Muscle layer of duodenum (tissue), 2 donors: ENCODE results near the gene ADSS1.

Source experiments
- H3K27ac ChIP-seq: one replicate; pipeline ENCODE4 v1.7.0; 2013; ENCODE audit warnings: mild to moderate bottlenecking, low read length
- H3K27me3 ChIP-seq: one replicate; pipeline ENCODE4 v1.7.0; 2013; ENCODE audit warnings: low read depth, mild to moderate bottlenecking, control low read depth, low read length
- H3K36me3 ChIP-seq, 2 donors: one replicate each; pipeline ENCODE4 v1.7.0; 2013; ENCODE audit warnings: low read length in 2 of 2, control low read depth in 1 of 2, mild to moderate bottlenecking in 1 of 2; ENCODE audit not compliant: insufficient read depth in 2 of 2, control insufficient read depth in 1 of 2
- H3K4me1 ChIP-seq, 2 donors: one replicate each; pipeline ENCODE4 v1.7.0; 2013; ENCODE audit warnings: low read length in 2 of 2, mild to moderate bottlenecking in 2 of 2, control low read depth in 1 of 2, moderate library complexity in 1 of 2; ENCODE audit not compliant: insufficient read depth in 2 of 2, control insufficient read depth in 1 of 2
- H3K4me3 ChIP-seq, 2 donors: one replicate each; pipeline ENCODE4 v1.7.0; 2013; ENCODE audit warnings: low read length in 2 of 2, low read depth in 1 of 2, mild to moderate bottlenecking in 1 of 2
- H3K9me3 ChIP-seq, 2 donors: one replicate each; pipeline ENCODE4 v1.7.0; 2013; ENCODE audit warnings: low read length in 2 of 2, control low read depth in 1 of 2, mild to moderate bottlenecking in 1 of 2; ENCODE audit not compliant: control insufficient read depth in 1 of 2
- donor health status: healthy.

ADSS1 gene

DNA sequence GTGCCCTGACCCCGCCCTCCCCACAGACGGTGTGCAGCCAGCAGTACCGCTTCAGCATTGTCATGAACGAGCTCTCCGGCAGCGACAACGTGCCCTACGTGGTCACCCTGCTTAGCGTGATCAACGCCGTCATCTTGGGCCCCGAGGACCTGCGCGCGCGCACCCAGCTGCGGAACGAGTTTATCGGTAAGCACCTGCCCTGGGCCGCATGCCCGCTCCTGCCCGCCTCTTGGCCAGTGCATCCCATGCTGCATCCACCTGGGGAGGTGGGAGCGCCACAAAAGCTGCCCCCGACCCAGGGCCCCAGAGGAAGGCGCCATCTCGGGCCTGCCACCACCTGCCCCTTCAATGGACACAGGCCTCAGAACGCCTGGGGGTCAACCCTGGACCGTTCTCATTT is 20.8 kb upstream of the ADSS1 start:
- Histone ChIP-seq H3K4me1 (peaks cover 0 to 28% of the 10 kb centered on the region in 2 donors), H3K9me3 (no peaks in the 10 kb centered on the region), H3K36me3 (peaks cover 0 to 35% of the 10 kb centered on the region in 2 donors), H3K27me3 (no peaks in the 10 kb centered on the region), H3K27ac (no peak overlapping the region), H3K4me3 (no peak overlapping the region)

DNA sequence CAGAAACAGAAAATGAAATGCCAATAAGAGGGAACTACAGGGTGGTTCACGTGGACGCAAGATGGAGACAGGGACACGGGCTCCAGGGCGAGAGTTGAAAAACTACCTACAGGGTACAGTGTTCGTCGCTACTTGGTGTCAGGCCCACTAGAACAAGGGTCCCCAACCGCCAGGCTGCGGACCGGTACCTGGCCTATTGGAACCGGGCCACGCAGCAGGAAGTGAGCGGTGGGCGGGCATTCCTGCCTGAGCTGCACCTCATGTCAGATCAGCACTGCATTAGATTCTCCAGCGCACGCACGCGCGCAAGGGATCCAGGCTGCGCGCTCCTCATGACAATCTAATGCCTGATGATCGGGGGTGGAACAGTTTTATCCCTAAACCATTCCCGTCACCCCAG is 19.8 kb upstream of the ADSS1 start:
- Histone ChIP-seq H3K27me3 (no peaks in the 10 kb centered on the region), H3K27ac (no peak overlapping the region), H3K4me1 (peaks cover 0 to 21% of the 10 kb centered on the region in 2 donors), H3K36me3 (peaks cover 0 to 35% of the 10 kb centered on the region in 2 donors), H3K9me3 (no peaks in the 10 kb centered on the region), H3K4me3 (no peak overlapping the region)

DNA sequence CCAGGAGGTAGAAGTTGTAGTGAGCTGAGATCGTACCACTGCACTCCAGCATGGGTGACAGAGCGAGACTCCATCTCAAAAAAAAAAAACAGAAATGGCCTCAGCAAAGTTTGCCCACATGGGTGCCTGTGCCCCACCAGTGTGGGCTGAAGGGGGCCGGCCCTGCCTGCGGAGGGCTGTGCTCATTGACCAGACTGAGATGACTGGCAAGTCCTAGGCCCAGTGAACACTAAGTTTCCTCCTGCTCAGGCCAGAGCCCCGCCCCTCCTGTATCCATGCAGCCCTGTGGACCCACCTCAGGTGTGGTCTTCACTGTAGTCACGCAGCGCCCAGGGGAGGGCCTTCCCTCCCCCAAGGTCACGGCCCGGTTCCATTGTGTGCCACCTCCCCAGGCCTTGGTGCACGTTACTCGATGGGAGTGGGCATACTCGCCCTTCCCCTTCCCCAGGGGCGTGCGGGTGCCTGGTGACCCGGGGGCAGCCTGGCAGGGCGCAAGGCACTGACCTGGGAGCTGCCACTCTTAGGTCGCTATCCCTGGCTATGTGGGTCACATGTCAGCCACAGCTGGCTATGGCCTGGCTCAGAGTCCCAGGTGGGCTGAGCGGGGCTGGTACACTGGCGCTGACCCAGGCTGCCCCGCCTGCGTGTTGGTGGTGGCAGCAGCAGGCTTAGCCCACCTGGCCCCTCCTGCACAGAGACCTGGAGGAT is 18.5 kb upstream of the ADSS1 start:
- Histone ChIP-seq H3K27ac (no peak overlapping the region), H3K4me3 (no peak overlapping the region), H3K9me3 (no peaks in the 10 kb centered on the region), H3K4me1 (peaks cover 0 to 9% of the 10 kb centered on the region in 2 donors), H3K27me3 (no peaks in the 10 kb centered on the region), H3K36me3 (peaks cover 0 to 44% of the 10 kb centered on the region in 2 donors)

DNA sequence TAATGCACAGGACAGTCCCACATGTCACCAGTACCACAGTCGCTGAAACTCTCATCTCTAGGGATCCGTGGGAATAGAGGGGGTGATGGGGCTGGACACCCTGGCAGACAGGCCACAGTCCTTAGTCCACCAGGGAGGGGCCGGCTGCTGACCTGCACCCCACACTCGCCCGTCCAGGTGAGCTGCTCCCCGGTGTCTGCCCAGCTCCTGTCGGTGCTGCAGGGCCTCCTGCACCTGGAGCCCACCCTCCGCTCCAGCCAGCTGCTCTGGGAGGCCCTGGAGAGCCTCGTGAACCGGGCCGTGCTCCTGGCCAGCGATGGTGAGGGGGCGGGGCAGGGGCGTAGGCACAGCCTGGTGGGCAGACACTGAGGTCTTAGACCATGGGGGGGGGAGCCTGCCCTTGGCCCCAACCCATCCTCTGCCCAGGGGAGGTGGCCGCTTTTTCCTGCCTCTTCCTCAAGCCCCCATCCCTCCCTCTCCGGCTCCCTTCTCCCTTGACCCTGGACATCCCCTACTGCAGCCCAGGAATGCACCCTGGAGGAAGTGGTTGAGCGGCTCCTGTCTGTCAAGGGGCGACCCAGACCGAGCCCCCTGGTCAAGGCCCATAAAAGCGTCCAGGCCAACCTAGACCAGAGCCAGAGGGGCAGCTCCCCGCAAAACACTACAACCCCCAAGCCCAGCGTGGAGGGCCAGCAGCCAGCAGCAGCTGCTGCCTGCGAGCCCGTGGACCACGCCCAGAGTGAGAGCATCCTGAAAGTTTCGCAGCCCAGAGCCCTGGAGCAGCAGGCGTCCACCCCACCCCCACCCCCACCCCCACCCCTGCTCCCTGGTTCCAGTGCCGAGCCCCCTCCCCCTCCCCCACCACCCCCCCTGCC is 17.1 kb upstream of the ADSS1 start:
- Histone ChIP-seq H3K4me3 (no peak overlapping the region), H3K4me1 (peaks cover 0 to 7% of the 10 kb centered on the region in 2 donors), H3K27ac (no peak overlapping the region), H3K27me3 (no peaks in the 10 kb centered on the region), H3K36me3 (peaks cover 5 to 48% of the 10 kb centered on the region in 2 donors), H3K9me3 (no peaks in the 10 kb centered on the region)

DNA sequence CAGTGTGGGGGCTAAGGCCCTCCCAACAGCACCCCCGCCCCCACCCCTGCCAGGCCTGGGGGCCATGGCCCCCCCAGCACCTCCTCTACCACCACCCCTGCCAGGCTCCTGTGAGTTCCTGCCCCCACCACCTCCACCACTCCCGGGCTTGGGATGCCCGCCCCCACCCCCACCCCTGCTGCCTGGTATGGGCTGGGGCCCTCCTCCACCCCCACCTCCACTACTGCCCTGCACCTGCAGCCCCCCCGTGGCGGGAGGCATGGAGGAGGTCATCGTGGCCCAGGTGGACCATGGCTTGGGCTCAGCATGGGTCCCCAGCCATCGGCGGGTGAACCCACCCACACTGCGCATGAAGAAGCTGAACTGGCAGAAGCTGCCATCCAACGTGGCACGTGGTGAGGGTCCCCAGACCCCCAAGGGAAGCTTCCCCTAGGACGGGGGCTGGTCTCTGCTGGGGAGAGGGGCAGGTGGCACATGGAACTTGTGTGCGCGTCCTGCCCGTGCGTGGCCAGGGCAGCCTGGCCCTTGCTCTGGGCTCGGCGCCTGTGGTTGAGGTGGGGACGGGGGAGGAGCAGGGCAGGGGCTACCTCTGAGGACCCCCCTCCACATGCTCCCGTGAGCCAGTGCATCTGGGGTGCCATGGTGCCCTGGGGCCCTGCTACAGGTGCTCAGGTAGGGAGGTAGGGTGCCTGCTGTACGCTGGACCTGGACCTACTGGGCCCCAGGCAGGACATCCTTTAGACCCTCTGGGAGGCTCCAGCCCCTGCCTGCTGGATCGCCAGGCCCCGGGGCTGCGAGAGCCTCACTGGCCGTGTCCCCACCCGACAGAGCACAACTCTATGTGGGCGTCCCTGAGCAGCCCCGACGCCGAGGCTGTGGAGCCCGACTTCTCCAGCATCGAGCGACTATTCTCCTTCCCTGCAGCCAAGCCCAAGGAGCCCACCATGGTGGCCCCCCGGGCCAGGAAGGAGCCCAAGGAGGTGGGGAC is 16.1 kb upstream of the ADSS1 start:
- Histone ChIP-seq H3K36me3 (peaks cover 5 to 50% of the 10 kb centered on the region in 2 donors), H3K9me3 (no peaks in the 10 kb centered on the region), H3K27me3 (no peaks in the 10 kb centered on the region), H3K4me1 (peaks cover 0 to 7% of the 10 kb centered on the region in 2 donors), H3K4me3 (no peak overlapping the region), H3K27ac (no peak overlapping the region)

DNA sequence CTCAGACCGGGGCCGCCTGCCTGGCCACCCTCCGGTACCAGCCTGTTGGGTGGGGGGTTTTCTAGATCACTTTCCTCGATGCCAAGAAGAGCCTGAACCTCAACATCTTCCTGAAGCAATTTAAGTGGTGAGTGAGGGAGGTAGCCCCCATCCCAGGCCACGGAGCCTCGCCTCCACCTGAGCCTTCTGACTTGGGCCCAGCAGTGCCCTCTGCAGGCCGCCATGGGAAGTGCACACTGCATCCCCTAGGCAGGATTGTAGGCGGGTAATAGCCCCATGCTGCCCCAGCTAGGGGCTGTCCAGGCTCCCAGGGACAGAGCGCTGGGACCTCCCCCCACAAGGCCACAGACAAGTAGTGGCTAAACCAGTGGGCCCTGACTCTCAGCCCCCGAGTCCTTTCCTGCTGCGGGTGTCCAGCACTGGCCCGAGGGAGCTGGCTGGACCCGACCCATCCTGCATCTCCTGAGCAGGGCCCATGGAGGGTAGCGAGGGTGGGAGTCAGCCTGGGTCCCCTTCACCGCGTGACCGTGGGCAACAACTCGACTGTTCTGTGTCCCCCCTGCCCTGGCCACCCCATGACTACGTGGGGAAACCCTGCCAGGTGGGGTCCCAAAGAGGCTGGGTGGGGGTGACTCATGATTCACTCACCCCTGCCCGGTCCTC is 15.3 kb upstream of the ADSS1 start:
- H3K4me3 ChIP-seq = no peak overlapping the region
- H3K4me1 ChIP-seq = peaks cover 0 to 7% of the 10 kb centered on the region in 2 donors
- H3K9me3 ChIP-seq = no peaks in the 10 kb centered on the region
- no peaks in the 10 kb centered on the region for H3K27me3 ChIP-seq
- peaks cover 6 to 49% of the 10 kb centered on the region in 2 donors for H3K36me3 ChIP-seq
- H3K27ac ChIP-seq = no peak overlapping the region

DNA sequence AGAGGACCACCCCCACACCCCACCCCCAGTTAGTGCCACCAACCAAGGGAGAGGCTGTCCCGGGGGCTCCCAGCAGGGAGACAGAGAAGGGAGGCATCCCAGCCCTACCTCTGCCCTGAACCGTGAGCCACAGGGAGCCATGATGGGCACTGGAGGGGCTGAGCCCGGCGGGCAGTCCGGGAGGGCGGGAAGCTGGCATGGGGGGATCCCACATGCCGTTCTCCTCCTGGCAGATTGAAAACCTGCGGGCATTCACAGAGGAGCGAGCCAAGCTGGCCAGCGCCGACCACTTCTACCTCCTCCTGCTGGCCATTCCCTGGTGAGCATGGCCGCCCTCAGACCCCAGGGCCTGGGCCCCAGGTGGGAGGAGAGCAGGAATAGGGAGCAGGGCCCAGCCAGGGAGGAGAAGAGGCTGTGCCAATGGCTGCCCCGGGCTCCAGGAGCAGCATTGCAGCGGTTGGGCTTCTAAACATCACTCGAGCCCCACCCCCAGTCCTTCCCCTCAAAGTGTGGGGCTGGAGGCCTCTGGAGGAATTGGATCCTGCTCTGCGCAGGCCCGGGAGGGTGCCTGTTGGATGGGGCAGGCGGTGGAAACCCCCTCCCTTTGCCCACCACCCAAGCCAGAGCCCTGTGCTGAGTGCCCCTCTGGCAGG is 14.5 kb upstream of the ADSS1 start:
- peaks cover 11 to 49% of the 10 kb centered on the region in 2 donors for H3K36me3 ChIP-seq
- no peak overlapping the region for H3K4me3 ChIP-seq
- no peaks in the 10 kb centered on the region for H3K27me3 ChIP-seq
- peaks cover 0 to 7% of the 10 kb centered on the region in 2 donors for H3K4me1 ChIP-seq
- no peak overlapping the region for H3K27ac ChIP-seq
- no peaks in the 10 kb centered on the region for H3K9me3 ChIP-seq

DNA sequence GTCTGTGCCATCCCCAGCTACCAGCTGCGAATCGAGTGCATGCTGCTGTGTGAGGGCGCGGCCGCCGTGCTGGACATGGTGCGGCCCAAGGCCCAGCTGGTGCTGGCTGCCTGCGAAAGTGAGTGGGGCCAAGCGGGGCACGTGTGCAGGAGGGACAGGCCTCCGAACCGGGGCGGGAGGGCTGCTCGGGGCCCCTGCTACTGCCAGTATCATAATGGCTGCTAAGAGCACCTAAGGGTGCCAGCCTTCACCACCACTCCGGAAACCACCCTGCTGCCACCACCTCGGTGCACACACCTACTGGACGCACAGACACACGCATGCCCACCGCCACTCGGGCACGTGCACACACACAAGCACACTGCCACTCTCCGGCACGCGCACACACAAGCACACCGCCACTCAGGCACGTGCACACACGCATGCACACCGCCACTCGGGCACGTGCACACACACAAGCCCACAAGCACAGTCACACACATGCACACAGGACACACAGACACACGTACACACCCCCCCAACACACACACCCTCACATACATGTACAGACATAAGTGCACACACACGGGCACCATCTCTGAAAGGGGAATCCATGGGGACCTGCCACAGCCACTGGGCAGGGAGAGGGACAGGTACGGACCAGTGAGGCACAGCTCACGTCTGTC is 13.8 kb upstream of the ADSS1 start:
- Histone ChIP-seq H3K36me3 (peaks cover 11 to 55% of the 10 kb centered on the region in 2 donors), H3K27me3 (no peaks in the 10 kb centered on the region), H3K4me3 (no peak overlapping the region), H3K9me3 (no peaks in the 10 kb centered on the region), H3K27ac (no peak overlapping the region), H3K4me1 (peaks cover 0 to 7% of the 10 kb centered on the region in 2 donors)

DNA sequence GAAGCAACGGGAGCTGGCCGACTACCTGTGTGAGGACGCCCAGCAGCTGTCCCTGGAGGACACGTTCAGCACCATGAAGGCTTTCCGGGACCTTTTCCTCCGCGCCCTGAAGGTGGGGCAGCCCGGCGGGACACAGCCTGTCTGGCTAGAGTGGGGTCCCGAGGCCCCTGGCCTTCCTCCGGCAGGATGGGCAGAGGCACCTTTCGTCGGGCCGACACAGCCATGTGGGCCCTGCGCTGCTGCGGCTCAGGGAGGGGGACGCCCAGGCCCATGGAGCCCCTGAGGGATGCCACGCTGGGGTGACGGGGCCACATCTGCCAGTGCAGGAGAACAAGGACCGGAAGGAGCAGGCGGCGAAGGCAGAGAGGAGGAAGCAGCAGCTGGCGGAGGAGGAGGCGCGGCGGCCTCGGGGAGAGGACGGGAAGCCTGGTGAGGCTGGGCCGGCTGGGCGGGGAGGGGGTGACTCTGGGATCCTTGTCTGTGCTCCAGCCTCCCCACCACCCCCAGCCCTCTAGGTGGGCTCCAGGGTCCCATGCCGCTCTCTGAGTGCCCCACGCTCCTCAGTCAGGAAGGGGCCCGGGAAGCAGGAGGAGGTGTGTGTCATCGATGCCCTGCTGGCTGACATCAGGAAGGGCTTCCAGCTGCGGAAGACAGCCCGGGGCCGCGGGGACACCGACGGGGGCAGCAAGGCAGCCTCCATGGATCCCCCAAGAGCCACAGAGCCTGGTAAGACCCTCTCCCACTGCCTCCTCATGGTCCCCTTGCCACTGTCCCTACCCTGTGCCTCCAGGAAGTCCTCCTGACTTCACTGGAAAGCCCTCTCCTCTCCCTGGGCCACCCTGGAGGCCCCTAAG is 10.9 kb upstream of the ADSS1 start:
- Histone ChIP-seq H3K27me3 (no peaks in the 10 kb centered on the region), H3K4me3 (no peak overlapping the region), H3K27ac (no peak overlapping the region), H3K36me3 (peaks cover 11 to 63% of the 10 kb centered on the region in 2 donors), H3K4me1 (peaks cover 0 to 5% of the 10 kb centered on the region in 2 donors), H3K9me3 (no peaks in the 10 kb centered on the region)
